Fibroblast of lung (primary cell): ENCODE results near the gene SACM1L.

Experiments used
- CTCF ChIP-seq, 2 donors: IDR thresholded peaks in 1 of 2; conservative IDR thresholded peaks in 1 of 2; 1 replicate in 1 of 2; 2 replicates in 1 of 2; pipeline ENCODE4 v1.5.1; 2011 to 2012; ENCODE audit warnings: low read length in 2 of 2, control low read depth in 1 of 2, inconsistent platforms in 1 of 2, low read depth in 1 of 2, mild to moderate bottlenecking in 1 of 2
- EZH2 ChIP-seq: IDR thresholded peaks from 2 replicates; pipeline ENCODE4 v1.5.1; 2012; ENCODE audit warnings: low read length, control low read depth, mild to moderate bottlenecking; ENCODE audit errors: missing control alignments

DNA sequence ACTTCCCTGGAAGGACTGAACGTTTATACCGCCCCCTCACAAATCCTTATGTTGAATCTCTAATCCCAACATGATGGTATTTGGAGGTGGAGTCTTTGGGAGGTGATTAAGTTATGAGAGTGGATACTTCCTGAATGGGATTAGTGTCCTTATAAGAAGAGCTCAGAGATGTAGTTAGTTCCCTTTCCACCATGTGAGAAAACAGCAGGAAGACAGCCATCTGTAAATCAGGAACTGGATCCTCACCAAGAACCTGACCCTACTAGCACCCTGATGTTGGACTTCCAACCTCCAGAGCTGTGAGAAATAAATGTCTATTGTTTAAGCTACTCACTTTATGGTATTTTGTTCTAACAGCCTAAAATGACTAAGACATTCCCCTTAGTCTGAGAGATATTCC, 33.3 kb upstream of the SACM1L start:
- TF ChIP-seq CTCF (conservative IDR thresholded peaks at IDR 0.05 in 1 of 2, IDR thresholded peaks at IDR 0.05 in 1 of 2; ENCODE audit: low read depth in 1 of 2, low read length in 2 of 2) = no peak
- no peak for TF ChIP-seq EZH2
